ENCODE results near the gene CWH43. TPM values are rescaled to one million over a fixed set of nuclear protein-coding genes. Genes with fewer than 3 reads are reported as not detected.

CWH43 gene
- total RNA-seq, 4 donors from 2014 or later: 0.29 to 3.7 TPM; not detected in 2

GRCh38 chr4:48985602-48985975 is 486 bp upstream of the CWH43 start:
- no peak for DNase-seq
- Histone ChIP-seq H3K36me3 (no peaks in the 10 kb centered on the region), H3K9me3 (no peaks in the 10 kb centered on the region), H3K27me3 (no peaks in the 10 kb centered on the region), H3K4me1 (no peaks in the 10 kb centered on the region), H3K27ac (no peak overlapping the region), H3K4me3 (no peak overlapping the region)
- no peak for TF ChIP-seq CTCF (IDR thresholded peaks at IDR 0.05)
- TF ChIP-seq POLR2A (IDR thresholded peaks at IDR 0.05): no peak
- intact Hi-C loops (cut with DNase I; ENCODE audit: low total_unique reads): no loop called here

GRCh38 chr4:48986654-48987164 is 634 bp downstream of the CWH43 start:
- Histone ChIP-seq H3K4me1 (no peaks in the 10 kb centered on the region), H3K27ac (no peak overlapping the region), H3K36me3 (no peaks in the 10 kb centered on the region), H3K9me3 (no peaks in the 10 kb centered on the region), H3K27me3 (no peaks in the 10 kb centered on the region), H3K4me3 (no peak overlapping the region)
- no peak for DNase-seq
- intact Hi-C loops (cut with DNase I; ENCODE audit: low total_unique reads): no loop called here
- TF ChIP-seq POLR2A (IDR thresholded peaks at IDR 0.05): no peak
- no peak for TF ChIP-seq CTCF (IDR thresholded peaks at IDR 0.05)

- no peaks in the 10 kb centered on the region for H3K9me3 ChIP-seq
- H3K27me3 ChIP-seq: no peaks in the 10 kb centered on the region
- no peak overlapping the region for H3K27ac ChIP-seq
- TF ChIP-seq CTCF (IDR thresholded peaks at IDR 0.05): no peak
- TF ChIP-seq POLR2A (IDR thresholded peaks at IDR 0.05): no peak
- no peak for DNase-seq
- intact Hi-C loops (cut with DNase I; ENCODE audit: low total_unique reads): no loop called here
- no peaks in the 10 kb centered on the region for H3K4me1 ChIP-seq
- H3K36me3 ChIP-seq: no peaks in the 10 kb centered on the region
- H3K4me3 ChIP-seq: no peak overlapping the region
Measured at GRCh38 chr4:48989461-48990203, 3.6 kb downstream of the CWH43 start.

GRCh38 chr4:48991357-48991756 is 5.3 kb downstream of the CWH43 start:
- intact Hi-C loops (cut with DNase I; ENCODE audit: low total_unique reads): no loop called here
- H3K27me3 ChIP-seq: no peaks in the 10 kb centered on the region
- no peaks in the 10 kb centered on the region for H3K9me3 ChIP-seq
- no peak overlapping the region for H3K27ac ChIP-seq
- no peak for DNase-seq
- no peaks in the 10 kb centered on the region for H3K36me3 ChIP-seq
- TF ChIP-seq POLR2A (IDR thresholded peaks at IDR 0.05) (no peak), CTCF (IDR thresholded peaks at IDR 0.05) (no peak)
- H3K4me3 ChIP-seq: no peak overlapping the region
- H3K4me1 ChIP-seq: no peaks in the 10 kb centered on the region

- no peaks in the 10 kb centered on the region for H3K27me3 ChIP-seq
- H3K36me3 ChIP-seq: no peaks in the 10 kb centered on the region
- H3K27ac ChIP-seq: no peak overlapping the region
- no peaks in the 10 kb centered on the region for H3K4me1 ChIP-seq
- intact Hi-C loops (cut with DNase I; ENCODE audit: low total_unique reads): no loop called here
- H3K9me3 ChIP-seq: no peaks in the 10 kb centered on the region
- DNase-seq: no peak
- TF ChIP-seq CTCF (IDR thresholded peaks at IDR 0.05) (no peak), POLR2A (IDR thresholded peaks at IDR 0.05) (no peak)
- H3K4me3 ChIP-seq: no peak overlapping the region
Measured at GRCh38 chr4:48997962-48998361, 11.9 kb downstream of the CWH43 start.

Data from uterus (tissue), 4 donors.